Measurements from ENCODE around the gene E2F1. TPM values are rescaled to one million over a fixed set of nuclear protein-coding genes. Genes with fewer than 3 reads are reported as not detected.

The E2F1 gene
- total and polyA plus RNA-seq, 4 donors, result 4.2 to 10.9 (median 8.5) TPM

GRCh38 chr20:33704197-33704924 is 18.2 kb upstream of the E2F1 start:
- WGBS, 2 donors, result 94 to 96% methylated on average over 11 of the region's 11 CpGs
- DNase-seq, result no peak
- TF ChIP-seq CTCF (IDR thresholded peaks at IDR 0.05; ENCODE audit: control extremely low read depth, extremely low read depth), result no peak

GRCh38 chr20:33703498-33704137 is 17.4 kb upstream of the E2F1 start:
- ATAC-seq (ENCODE audit: insufficient read depth, low FRiP score) (no peak), DNase-seq (no peak)
- Histone ChIP-seq H3K27me3 (ENCODE audit: control insufficient read depth in 3 of 3, insufficient read depth in 3 of 3, low read length in 2 of 3) (no peaks in the 10 kb centered on the region), H3K4me3 (no peak overlapping the region), H3K4me1 (ENCODE audit: control insufficient read depth in 5 of 5, insufficient read depth in 5 of 5, low read length in 5 of 5) (peaks cover 0 to 1% (median 0%) of the 10 kb centered on the region in 5 donors), H3K36me3 (ENCODE audit: control insufficient read depth in 4 of 4, insufficient read depth in 4 of 4, low read length in 4 of 4) (peaks cover 0 to 7% (median 0%) of the 10 kb centered on the region in 4 donors), H3K27ac (ENCODE audit: low read depth in 1 of 2, low read length in 1 of 2) (no peak overlapping the region), H3K9me3 (ENCODE audit: control insufficient read depth in 4 of 4, insufficient read depth in 3 of 4, low read length in 3 of 4) (no peaks in the 10 kb centered on the region), H3K9ac (ENCODE audit: insufficient read depth in 1 of 2, low read length in 2 of 2) (no peak overlapping the region)
- WGBS, 2 donors, result 94% methylated on average over 8 of the region's 8 CpGs
- TF ChIP-seq CTCF (IDR thresholded peaks at IDR 0.05; ENCODE audit: control extremely low read depth, extremely low read depth), result no peak

More at GRCh38 chr20:33704197-33704924, 18.2 kb upstream of the E2F1 start:
- Histone ChIP-seq H3K27ac (ENCODE audit: low read depth in 1 of 2, low read length in 1 of 2) (no peak overlapping the region), H3K4me3 (no peak overlapping the region), H3K36me3 (ENCODE audit: control insufficient read depth in 4 of 4, insufficient read depth in 4 of 4, low read length in 4 of 4) (peaks cover 0 to 7% (median under 1%) of the 10 kb centered on the region in 4 donors), H3K9me3 (ENCODE audit: control insufficient read depth in 4 of 4, insufficient read depth in 3 of 4, low read length in 3 of 4) (no peaks in the 10 kb centered on the region), H3K27me3 (ENCODE audit: control insufficient read depth in 3 of 3, insufficient read depth in 3 of 3, low read length in 2 of 3) (no peaks in the 10 kb centered on the region), H3K4me1 (ENCODE audit: control insufficient read depth in 5 of 5, insufficient read depth in 5 of 5, low read length in 5 of 5) (peaks cover 0 to 1% (median 0%) of the 10 kb centered on the region in 5 donors), H3K9ac (ENCODE audit: insufficient read depth in 1 of 2, low read length in 2 of 2) (no peak overlapping the region)
- no peak for ATAC-seq (ENCODE audit: insufficient read depth, low FRiP score)

- Histone ChIP-seq H3K9ac (ENCODE audit: insufficient read depth in 1 of 2, low read length in 2 of 2) (no peak overlapping the region), H3K9me3 (ENCODE audit: control insufficient read depth in 4 of 4, insufficient read depth in 3 of 4, low read length in 3 of 4) (no peaks in the 10 kb centered on the region), H3K27ac (ENCODE audit: low read depth in 1 of 2, low read length in 1 of 2) (no peak overlapping the region), H3K4me3 (no peak overlapping the region), H3K4me1 (ENCODE audit: control insufficient read depth in 5 of 5, insufficient read depth in 5 of 5, low read length in 5 of 5) (peaks cover 0 to 1% (median 0%) of the 10 kb centered on the region in 5 donors), H3K27me3 (ENCODE audit: control insufficient read depth in 3 of 3, insufficient read depth in 3 of 3, low read length in 2 of 3) (no peaks in the 10 kb centered on the region), H3K36me3 (ENCODE audit: control insufficient read depth in 4 of 4, insufficient read depth in 4 of 4, low read length in 4 of 4) (peaks cover 0 to 6% (median 0%) of the 10 kb centered on the region in 4 donors)
- TF ChIP-seq CTCF (IDR thresholded peaks at IDR 0.05; ENCODE audit: control extremely low read depth, extremely low read depth), result no peak
- no peak for ATAC-seq (ENCODE audit: insufficient read depth, low FRiP score)
- DNase-seq, result no peak
- 51 to 76% methylated on average over 5 of the region's 5 CpGs for WGBS, 2 donors
Measured at GRCh38 chr20:33702861-33703260, 16.7 kb upstream of the E2F1 start.

All from lung (tissue), 12 donors.